Skeletal muscle satellite cell (primary cell): ENCODE data around the gene KIF26B.

ENCODE experiments used
- H3K27me3 ChIP-seq: 2 replicates; pipeline ENCODE4 v1.7.0; 2013; ENCODE audit warnings: low read length; ENCODE audit not compliant: control insufficient read depth, insufficient read depth
- H3K36me3 ChIP-seq: 2 replicates; pipeline ENCODE4 v1.7.0; 2013; ENCODE audit warnings: mild to moderate bottlenecking, control low read depth, low read length; ENCODE audit not compliant: insufficient read depth
- H3K4me1 ChIP-seq: 2 replicates; pipeline ENCODE4 v1.7.0; 2013; ENCODE audit warnings: low read length; ENCODE audit not compliant: control insufficient read depth, insufficient read depth
- H3K4me2 ChIP-seq: 2 replicates; pipeline ENCODE4 v1.7.0; 2013; ENCODE audit warnings: mild to moderate bottlenecking, low read length
- H3K4me3 ChIP-seq: 2 replicates; pipeline ENCODE4 v1.7.0; 2013; ENCODE audit warnings: low read length
- H3K9ac ChIP-seq: 2 replicates; pipeline ENCODE4 v1.7.0; 2013; ENCODE audit warnings: mild to moderate bottlenecking, low read depth, low read length, moderate library complexity
- H3K9me3 ChIP-seq: replicated peaks from 2 replicates; pipeline ENCODE4 v1.7.0; 2013; ENCODE audit warnings: mild to moderate bottlenecking, control low read depth, low read length

Gene KIF26B

DNA sequence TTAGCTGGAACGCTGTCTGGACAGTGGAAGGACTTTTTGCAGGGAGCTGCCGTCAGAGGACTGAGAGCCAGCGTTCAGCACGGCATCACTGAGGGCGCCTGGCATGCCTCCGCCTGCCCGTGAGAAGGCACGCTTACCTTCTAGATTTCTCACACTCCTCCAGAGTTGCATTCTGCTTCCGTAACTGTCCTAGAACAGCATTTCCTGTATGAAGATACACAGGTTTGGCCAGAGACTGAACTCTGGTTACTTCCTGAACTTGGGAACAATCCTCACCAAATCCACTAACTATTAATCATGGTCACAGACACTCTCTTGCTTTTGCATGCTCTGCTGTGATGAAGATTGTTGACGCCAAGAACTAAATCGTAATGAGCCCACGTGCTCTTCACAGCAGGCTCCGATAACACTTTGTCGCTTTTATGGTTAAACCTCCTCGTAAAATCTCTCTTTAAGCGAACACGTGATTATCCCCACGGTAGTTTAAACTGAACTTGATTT lies 93.5 kb downstream of the KIF26B start:
- H3K4me1 ChIP-seq = no peaks in the 10 kb centered on the region
- no peaks in the 10 kb centered on the region for H3K9me3 ChIP-seq
- H3K27me3 ChIP-seq = no peaks in the 10 kb centered on the region
- H3K4me2 ChIP-seq = no peak overlapping the region
- no peaks in the 10 kb centered on the region for H3K36me3 ChIP-seq
- H3K9ac ChIP-seq = no peak overlapping the region
- no peak overlapping the region for H3K4me3 ChIP-seq

GRCh38 chr1:245255783-245256182 lies 101.0 kb downstream of the KIF26B start:
- Histone ChIP-seq H3K27me3 (no peaks in the 10 kb centered on the region), H3K9ac (no peak overlapping the region), H3K4me3 (no peak overlapping the region), H3K36me3 (no peaks in the 10 kb centered on the region), H3K4me1 (no peaks in the 10 kb centered on the region), H3K4me2 (no peak overlapping the region), H3K9me3 (no peaks in the 10 kb centered on the region)

- H3K9me3 ChIP-seq = no peaks in the 10 kb centered on the region
- no peaks in the 10 kb centered on the region for H3K4me1 ChIP-seq
- no peak overlapping the region for H3K4me2 ChIP-seq
- H3K36me3 ChIP-seq = no peaks in the 10 kb centered on the region
- H3K27me3 ChIP-seq = no peaks in the 10 kb centered on the region
- H3K4me3 ChIP-seq = no peak overlapping the region
- no peak overlapping the region for H3K9ac ChIP-seq
Measured at GRCh38 chr1:245256528-245256927, 101.7 kb downstream of the KIF26B start.

DNA sequence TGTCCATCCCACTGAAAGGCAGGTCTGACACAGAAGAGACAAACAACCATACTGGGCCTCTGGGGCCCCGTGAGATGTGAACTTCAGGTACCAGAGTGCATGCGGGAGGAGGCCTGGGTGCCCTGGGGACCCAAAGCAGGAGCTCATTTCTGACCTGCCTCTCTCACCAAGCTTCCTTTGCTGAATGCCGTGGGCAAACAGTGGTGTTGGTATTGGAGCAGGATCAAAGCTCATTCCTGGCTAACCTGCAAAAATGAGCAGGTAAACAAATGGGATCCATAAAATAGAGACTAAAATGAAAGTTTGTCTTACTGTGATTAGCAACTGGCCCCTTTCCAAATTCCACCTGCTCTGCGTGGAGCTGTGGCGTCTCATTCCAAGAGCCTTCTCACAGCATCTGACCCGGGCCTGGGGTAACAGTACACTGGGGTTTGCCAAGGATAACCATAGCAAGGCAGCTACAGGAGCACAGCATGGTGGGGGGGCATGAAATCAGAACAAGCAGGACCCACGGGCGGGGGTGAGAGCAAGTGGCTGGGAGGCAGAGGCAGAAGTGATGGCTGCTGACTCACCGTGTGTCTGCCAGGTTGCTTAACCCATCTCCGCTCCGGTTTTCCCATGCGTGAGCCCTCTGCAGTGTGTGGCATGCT lies 103.6 kb downstream of the KIF26B start:
- H3K36me3 ChIP-seq = no peaks in the 10 kb centered on the region
- H3K27me3 ChIP-seq = no peaks in the 10 kb centered on the region
- H3K4me3 ChIP-seq = no peak overlapping the region
- H3K4me1 ChIP-seq = no peaks in the 10 kb centered on the region
- H3K4me2 ChIP-seq = no peak overlapping the region
- H3K9ac ChIP-seq = no peak overlapping the region
- no peaks in the 10 kb centered on the region for H3K9me3 ChIP-seq

DNA sequence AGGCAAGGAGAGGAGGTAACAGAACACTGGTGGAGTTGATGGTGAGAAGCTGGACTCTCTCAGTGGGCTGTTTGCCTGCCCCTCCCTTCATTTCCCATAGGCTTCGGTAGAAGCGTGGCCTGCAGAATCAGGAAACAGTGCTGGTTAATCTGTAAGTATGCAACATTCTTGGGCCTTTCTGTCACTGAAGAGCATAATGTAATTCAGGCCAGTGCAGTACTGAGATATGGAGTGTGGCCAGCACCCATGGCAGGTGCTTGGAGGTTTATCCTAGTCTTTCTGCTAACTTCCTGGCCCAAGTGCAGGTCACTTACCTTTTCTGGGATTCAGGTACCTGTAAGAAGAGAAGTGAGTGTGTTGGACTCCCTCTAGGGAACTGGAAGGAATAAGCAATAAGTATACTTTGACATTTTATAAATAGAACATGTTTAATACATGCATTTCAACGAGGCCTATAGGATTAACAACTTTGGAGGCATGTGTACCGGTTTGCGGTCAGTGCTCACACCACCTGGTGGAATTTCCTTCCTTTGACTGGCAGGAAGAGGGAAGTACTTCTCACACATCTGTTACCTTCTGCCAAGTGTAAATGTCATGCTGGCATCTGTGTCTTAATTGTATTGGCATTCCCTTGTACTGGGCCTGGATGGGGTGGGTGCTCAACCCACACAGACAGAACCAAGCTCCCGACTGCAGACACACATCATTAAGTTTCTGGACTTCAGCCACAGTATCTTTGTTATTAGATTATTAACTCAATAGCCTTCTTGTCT lies 105.5 kb downstream of the KIF26B start:
- Histone ChIP-seq H3K9ac (no peak overlapping the region), H3K4me2 (no peak overlapping the region), H3K4me3 (no peak overlapping the region), H3K27me3 (no peaks in the 10 kb centered on the region), H3K36me3 (no peaks in the 10 kb centered on the region), H3K9me3 (no peaks in the 10 kb centered on the region), H3K4me1 (no peaks in the 10 kb centered on the region)

GRCh38 chr1:245260883-245261282 lies 106.1 kb downstream of the KIF26B start:
- H3K4me1 ChIP-seq = no peaks in the 10 kb centered on the region
- H3K9ac ChIP-seq = no peak overlapping the region
- H3K9me3 ChIP-seq = no peaks in the 10 kb centered on the region
- no peaks in the 10 kb centered on the region for H3K36me3 ChIP-seq
- no peak overlapping the region for H3K4me3 ChIP-seq
- H3K27me3 ChIP-seq = no peaks in the 10 kb centered on the region
- H3K4me2 ChIP-seq = no peak overlapping the region

DNA sequence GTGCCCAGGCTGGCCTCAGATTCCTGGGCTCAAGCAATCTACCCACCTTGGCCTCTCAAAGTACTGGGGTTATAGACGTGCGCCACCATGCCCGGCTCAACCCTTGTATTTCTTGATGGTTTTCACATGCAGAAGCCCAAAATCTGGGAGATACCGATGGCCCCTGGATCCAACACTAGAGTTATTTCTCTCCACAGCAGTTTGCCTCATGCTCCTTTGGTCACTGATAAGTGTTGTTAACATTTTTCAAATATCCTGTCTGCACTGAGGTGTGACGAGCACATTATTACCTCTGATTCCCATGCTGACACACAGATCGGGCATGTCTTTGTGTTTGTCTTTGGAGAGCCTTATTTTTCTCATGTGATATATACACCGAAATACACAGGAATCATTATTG lies 107.0 kb downstream of the KIF26B start:
- H3K4me3 ChIP-seq = no peak overlapping the region
- H3K4me2 ChIP-seq = no peak overlapping the region
- no peak overlapping the region for H3K9ac ChIP-seq
- H3K9me3 ChIP-seq = no peaks in the 10 kb centered on the region
- no peaks in the 10 kb centered on the region for H3K36me3 ChIP-seq
- H3K27me3 ChIP-seq = no peaks in the 10 kb centered on the region
- H3K4me1 ChIP-seq = no peaks in the 10 kb centered on the region

DNA sequence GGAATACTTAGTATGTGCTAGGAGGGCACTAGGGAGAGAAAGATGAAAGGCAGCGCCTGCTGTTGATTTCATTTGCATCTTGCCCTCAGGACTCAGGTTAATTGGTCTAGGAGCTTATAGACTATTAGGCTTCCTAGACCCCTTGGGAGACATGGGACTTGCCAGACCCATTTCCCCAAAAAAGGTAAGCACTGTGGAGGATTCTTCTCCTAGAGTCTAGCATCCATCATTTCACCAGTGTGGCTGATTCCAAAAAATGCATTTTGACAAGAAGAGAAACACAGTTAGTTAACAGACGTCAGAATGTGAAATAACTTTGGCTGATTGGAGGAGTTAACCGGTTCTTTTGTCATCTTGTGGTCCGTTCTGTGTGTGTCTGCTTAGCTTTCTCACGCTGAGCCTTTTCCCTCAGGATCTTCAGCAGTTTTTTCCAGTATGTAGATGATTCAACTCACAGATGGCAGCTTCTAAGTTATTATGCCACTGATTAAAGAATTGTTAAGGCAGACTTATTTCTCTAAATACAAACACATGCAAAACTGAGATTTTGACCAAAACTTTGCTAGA lies 108.8 kb downstream of the KIF26B start:
- Histone ChIP-seq H3K4me3 (no peak overlapping the region), H3K9me3 (no peaks in the 10 kb centered on the region), H3K9ac (no peak overlapping the region), H3K4me1 (no peaks in the 10 kb centered on the region), H3K36me3 (no peaks in the 10 kb centered on the region), H3K4me2 (no peak overlapping the region), H3K27me3 (no peaks in the 10 kb centered on the region)

GRCh38 chr1:245264226-245264625 lies 109.4 kb downstream of the KIF26B start:
- no peak overlapping the region for H3K4me2 ChIP-seq
- H3K36me3 ChIP-seq = no peaks in the 10 kb centered on the region
- H3K4me3 ChIP-seq = no peak overlapping the region
- no peaks in the 10 kb centered on the region for H3K27me3 ChIP-seq
- H3K4me1 ChIP-seq = no peaks in the 10 kb centered on the region
- no peaks in the 10 kb centered on the region for H3K9me3 ChIP-seq
- H3K9ac ChIP-seq = no peak overlapping the region

DNA sequence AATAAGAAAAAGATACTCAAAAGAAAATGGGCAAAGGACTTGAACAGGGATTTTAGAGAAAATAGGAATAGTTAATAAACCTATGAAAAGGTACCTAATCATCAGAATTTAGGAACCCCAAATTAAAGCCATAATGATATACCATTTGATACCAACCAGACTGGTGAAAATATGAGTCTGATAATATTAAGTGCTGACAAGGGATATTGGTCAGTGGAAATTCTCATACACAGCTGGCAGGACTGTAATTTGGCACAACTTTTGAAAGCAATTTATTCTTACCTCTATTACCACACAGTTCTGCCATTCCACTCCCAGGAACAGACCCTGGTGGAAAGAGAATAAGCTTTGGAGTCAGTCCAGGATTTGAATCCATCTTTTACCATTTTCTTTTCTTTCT lies 111.3 kb downstream of the KIF26B start:
- no peak overlapping the region for H3K4me2 ChIP-seq
- no peaks in the 10 kb centered on the region for H3K9me3 ChIP-seq
- no peak overlapping the region for H3K9ac ChIP-seq
- no peaks in the 10 kb centered on the region for H3K36me3 ChIP-seq
- H3K4me1 ChIP-seq = no peaks in the 10 kb centered on the region
- no peaks in the 10 kb centered on the region for H3K27me3 ChIP-seq
- H3K4me3 ChIP-seq = no peak overlapping the region

DNA sequence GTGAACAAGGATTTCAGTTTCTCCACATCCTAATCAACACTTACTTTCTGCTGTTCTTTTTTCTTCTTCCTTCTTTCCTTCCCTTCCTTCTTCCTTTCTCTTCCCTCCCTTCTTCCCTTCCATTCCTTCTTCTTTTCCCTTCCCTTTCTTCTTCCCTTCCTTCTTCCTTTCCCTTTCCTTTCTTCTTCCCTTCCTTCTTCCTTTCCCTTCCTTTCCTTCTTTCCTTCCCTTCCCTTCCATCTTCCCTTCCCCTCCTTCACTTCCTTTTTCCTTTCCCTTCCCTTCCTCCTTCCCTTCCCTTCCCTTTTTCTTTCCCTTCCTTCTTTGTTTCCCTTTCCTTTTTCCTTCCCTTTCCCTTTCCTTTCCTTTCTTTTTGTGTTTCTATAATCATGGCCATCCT lies 115.3 kb downstream of the KIF26B start:
- Histone ChIP-seq H3K4me1 (no peaks in the 10 kb centered on the region), H3K4me3 (no peak overlapping the region), H3K4me2 (no peak overlapping the region), H3K36me3 (no peaks in the 10 kb centered on the region), H3K27me3 (no peaks in the 10 kb centered on the region), H3K9me3 (no peaks in the 10 kb centered on the region), H3K9ac (no peak overlapping the region)
